ENCODE results near the gene LINC00305. TPM values are rescaled to one million over a fixed set of nuclear protein-coding genes. Genes with fewer than 3 reads are reported as not detected.

Gene LINC00305
- total RNA-seq, 1 donor from 2014 or later: not detected

GRCh38 chr18:64165906-64166305, 17.0 kb upstream of the LINC00305 start:
- H3K9me3 Mint-ChIP-seq: no peaks in the 10 kb centered on the region
- no peak overlapping the region for H3K27ac Mint-ChIP-seq
- peaks cover 4% of the 10 kb centered on the region for H3K27me3 Mint-ChIP-seq

DNA sequence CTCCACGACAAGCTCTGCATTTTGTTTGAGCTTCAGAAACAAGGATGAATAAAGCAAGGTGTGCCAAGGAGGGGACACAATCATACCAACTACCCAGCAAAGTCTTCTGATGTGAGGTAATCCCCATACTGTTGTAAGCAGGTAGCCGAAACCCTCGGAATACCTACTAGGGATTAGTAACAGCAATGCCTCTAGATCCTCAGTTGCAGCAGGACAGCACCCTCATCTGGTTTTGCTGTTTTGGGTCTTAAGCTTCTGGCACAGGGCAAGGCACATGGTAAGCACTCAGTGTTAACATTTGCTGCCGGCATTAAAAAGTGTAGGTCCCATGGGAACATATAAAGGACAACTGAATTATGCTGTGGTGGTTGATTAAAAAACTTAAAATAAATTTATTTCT, 16.0 kb upstream of the LINC00305 start:
- no peak for TF ChIP-seq CTCF (conservative IDR thresholded peaks at IDR 0.05)
- DNase-seq (ENCODE audit: extremely low spot score, unreplicated experiment): no peak
- no peaks in the 10 kb centered on the region for H3K9me3 Mint-ChIP-seq
- H3K4me3 Mint-ChIP-seq: no peak overlapping the region
- H3K27ac Mint-ChIP-seq: no peak overlapping the region
- H3K36me3 Mint-ChIP-seq: no peaks in the 10 kb centered on the region
- no peaks in the 10 kb centered on the region for H3K4me1 Mint-ChIP-seq (ENCODE audit: unreplicated experiment)
- H3K27me3 Mint-ChIP-seq: peaks cover 4% of the 10 kb centered on the region

More at GRCh38 chr18:64165906-64166305, 17.0 kb upstream of the LINC00305 start:
- TF ChIP-seq CTCF (conservative IDR thresholded peaks at IDR 0.05): no peak
- no peak for DNase-seq (ENCODE audit: extremely low spot score, unreplicated experiment)
- H3K4me3 Mint-ChIP-seq: no peak overlapping the region
- H3K4me1 Mint-ChIP-seq (ENCODE audit: unreplicated experiment): no peaks in the 10 kb centered on the region
- no peaks in the 10 kb centered on the region for H3K36me3 Mint-ChIP-seq

DNA sequence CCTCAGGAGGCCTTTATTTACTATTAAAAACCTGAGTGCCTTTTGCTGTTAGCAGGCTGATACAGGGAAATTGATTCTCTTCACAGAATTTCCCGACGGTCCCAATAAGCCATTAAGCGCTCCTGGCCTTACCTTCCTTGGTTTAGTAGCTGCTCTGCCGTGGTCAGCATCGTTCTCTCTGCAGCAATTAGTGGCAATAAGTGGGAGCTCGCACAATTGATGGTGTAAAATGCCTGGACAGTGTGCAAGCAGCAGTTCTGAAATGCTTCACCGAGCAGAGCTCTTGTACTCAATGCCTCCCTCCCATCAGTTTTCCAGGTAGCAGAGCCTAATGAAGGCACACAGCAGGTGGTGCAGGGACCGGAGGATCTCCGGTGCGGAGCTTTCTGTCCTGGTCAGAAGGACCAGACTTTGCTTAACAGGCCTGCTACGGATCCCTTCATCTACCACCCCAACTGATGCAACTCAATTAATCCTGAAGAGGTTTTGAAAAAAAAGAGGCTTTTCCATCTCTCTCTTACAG, 1.1 kb upstream of the LINC00305 start:
- peaks cover 6% of the 10 kb centered on the region for H3K4me1 Mint-ChIP-seq (ENCODE audit: unreplicated experiment)
- no peak overlapping the region for H3K27ac Mint-ChIP-seq
- peaks cover 3% of the 10 kb centered on the region for H3K27me3 Mint-ChIP-seq
- no peak overlapping the region for H3K4me3 Mint-ChIP-seq
- no peaks in the 10 kb centered on the region for H3K36me3 Mint-ChIP-seq
- no peaks in the 10 kb centered on the region for H3K9me3 Mint-ChIP-seq
- no peak for TF ChIP-seq CTCF (conservative IDR thresholded peaks at IDR 0.05)
- DNase-seq (ENCODE audit: extremely low spot score, unreplicated experiment): no peak

GRCh38 chr18:64142904-64143303, 6.0 kb downstream of the LINC00305 start:
- Mint-ChIP-seq H3K36me3 (no peaks in the 10 kb centered on the region), H3K27me3 (peaks cover 5% of the 10 kb centered on the region), H3K4me3 (no peak overlapping the region), H3K9me3 (no peaks in the 10 kb centered on the region), H3K4me1 (ENCODE audit: unreplicated experiment) (peaks cover 15% of the 10 kb centered on the region), H3K27ac (no peak overlapping the region)
- no peak for TF ChIP-seq CTCF (conservative IDR thresholded peaks at IDR 0.05)
- DNase-seq (ENCODE audit: extremely low spot score, unreplicated experiment): no peak

DNA sequence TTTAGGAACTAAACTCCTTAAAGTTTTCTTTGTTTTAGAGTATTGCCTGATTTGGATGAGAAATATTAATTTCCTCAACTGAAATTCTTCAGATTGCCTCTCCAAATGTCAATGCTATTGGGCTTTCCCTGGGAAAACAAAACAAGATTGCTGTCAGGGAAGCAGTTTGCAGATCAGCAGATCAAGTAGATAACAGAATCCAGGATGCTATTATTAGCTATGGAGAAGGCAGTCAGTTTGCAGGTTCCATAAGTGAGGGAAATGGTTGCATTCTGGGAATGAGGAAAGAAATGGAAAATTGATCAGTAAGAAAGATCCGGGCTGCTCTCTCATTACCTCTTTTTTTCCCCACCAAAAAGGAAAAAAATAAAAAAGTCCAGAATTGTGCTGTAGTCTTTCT, 11.0 kb downstream of the LINC00305 start:
- H3K9me3 Mint-ChIP-seq: no peaks in the 10 kb centered on the region
- no peaks in the 10 kb centered on the region for H3K36me3 Mint-ChIP-seq
- DNase-seq (ENCODE audit: extremely low spot score, unreplicated experiment): no peak
- H3K27ac Mint-ChIP-seq: no peak overlapping the region
- peaks cover 5% of the 10 kb centered on the region for H3K27me3 Mint-ChIP-seq
- no peak overlapping the region for H3K4me3 Mint-ChIP-seq
- H3K4me1 Mint-ChIP-seq (ENCODE audit: unreplicated experiment): peaks cover 19% of the 10 kb centered on the region
- no peak for TF ChIP-seq CTCF (conservative IDR thresholded peaks at IDR 0.05)
